PC-3 (cell line): ENCODE measurements around the gene MAP3K3. TPM values are rescaled to one million over a fixed set of nuclear protein-coding genes. Genes with fewer than 3 reads are reported as not detected.

Source experiments
- ATAC-seq: fragments of 200-7000 bp; cut with Tn5 transposase; 2 replicates; pipeline ENCODE4 v1.9.1; 2020; ENCODE audit warnings: mild to moderate bottlenecking, moderate library complexity
- BruUV-seq: library from RNA; stranded (reverse); fragments of 400-500 nt; replicated peaks from 2 replicates; lab custom pipeline; 2021; lab: Mats Ljungman, UMichigan
- CTCF ChIA-PET: fragments of 300-600 bp; sonication (Branson Sonifier 250); formaldehyde crosslinking; loops from one replicate; lab custom pipeline; 2022; ENCODE audit warnings: antibody characterized with exemption; lab: Charles Lee
- POLR2A ChIA-PET: fragments of 300-600 bp; sonication (Branson Sonifier 250); formaldehyde crosslinking; loops from one replicate; lab custom pipeline; 2022; ENCODE audit warnings: antibody characterized with exemption; ENCODE audit not compliant: unreplicated experiment; lab: Charles Lee
- DNase-seq: peaks from one replicate; pipeline ENCODE4 v3.0.0-alpha.2; 2015
- H2AFZ ChIP-seq: fragments of 300-600 bp; sonication (generic); 2 replicates; pipeline ENCODE4 v1.6.0; 2016; ENCODE audit warnings: antibody characterized with exemption, low read length
- H3F3A ChIP-seq: fragments of 300-600 bp; sonication (generic); one replicate; pipeline ENCODE4 v1.6.0; 2017; ENCODE audit warnings: antibody characterized with exemption, low read length, control low read depth, mild to moderate bottlenecking; ENCODE audit not compliant: unreplicated experiment
- H3K27ac ChIP-seq: fragments of 300-600 bp; sonication (generic); 2 replicates; pipeline ENCODE4 v1.5.1; 2016; ENCODE audit warnings: mild to moderate bottlenecking, low read length
- H3K27me3 ChIP-seq: fragments of 300-600 bp; sonication (generic); 2 replicates; pipeline ENCODE4 v1.6.1; 2016; ENCODE audit warnings: low read length, mixed read lengths
- H3K36me3 ChIP-seq: fragments of 300-600 bp; sonication (generic); 2 replicates; pipeline ENCODE4 v1.6.1; 2016; ENCODE audit warnings: low read depth, mixed run types, low read length, mixed read lengths
- H3K4me1 ChIP-seq: fragments of 300-600 bp; sonication (generic); 2 replicates; pipeline ENCODE4 v1.5.1; 2016; ENCODE audit warnings: low read length; ENCODE audit not compliant: insufficient read depth
- H3K4me2 ChIP-seq: fragments of 300-600 bp; sonication (generic); 2 replicates; pipeline ENCODE4 v1.6.0; 2016; ENCODE audit warnings: low read length
- H3K4me3 ChIP-seq: fragments of 300-600 bp; sonication (generic); 2 replicates; pipeline ENCODE4 v1.5.1; 2016; ENCODE audit warnings: mild to moderate bottlenecking, low read length, mixed read lengths
- H3K79me2 ChIP-seq: fragments of 300-600 bp; sonication (generic); 2 replicates; pipeline ENCODE4 v1.6.1; 2017; ENCODE audit warnings: low read length, mixed read lengths
- H3K9ac ChIP-seq: fragments of 300-600 bp; sonication (generic); 2 replicates; pipeline ENCODE4 v1.6.0; 2016; ENCODE audit warnings: mild to moderate bottlenecking, low read length
- H3K9me2 ChIP-seq: fragments of 300-600 bp; sonication (generic); replicated peaks from 2 replicates; pipeline ENCODE4 v1.6.1; 2016; ENCODE audit warnings: mixed run types, low read length, mixed read lengths
- H3K9me3 ChIP-seq: fragments of 300-600 bp; sonication (generic); 2 replicates; pipeline ENCODE4 v1.6.1; 2016; ENCODE audit warnings: low read length, mixed read lengths
- H4K20me1 ChIP-seq: fragments of 300-600 bp; sonication (generic); 2 replicates; pipeline ENCODE4 v1.6.1; 2016; ENCODE audit warnings: low read length, mixed read lengths
- EZH2 ChIP-seq: fragments of 300-600 bp; sonication (generic); IDR thresholded peaks from one replicate; pipeline ENCODE4 v1.6.1; 2017; ENCODE audit warnings: antibody characterized with exemption, mild to moderate bottlenecking, low read length; ENCODE audit not compliant: unreplicated experiment
- EZH2phosphoT487 ChIP-seq: fragments of 300-600 bp; sonication (generic); IDR thresholded peaks from 2 replicates; pipeline ENCODE4 v1.6.1; 2018; ENCODE audit warnings: mild to moderate bottlenecking, antibody characterized with exemption, low read length, borderline replicate concordance
- intact Hi-C: fragments of 100-400 bp; cut with micrococcal nuclease; formaldehyde crosslinking; loops from 2 replicates; pipeline ENCODE4 v1.9.0; 2023
- total RNA-seq: library from RNA; depleted of rRNA; stranded (reverse); fragments of >200 nt; gene quantifications from 2 replicates; pipeline ENCODE4 v1.2.3, GENCODE V29; 2014
- TF ChIP-seq, protein P1 (sequence below): fragments of 300-600 bp; sonication (generic); conservative IDR thresholded peaks from 2 replicates; pipeline ENCODE4 v1.5.1; 2017; ENCODE audit warnings: antibody characterized with exemption, low read depth, mild to moderate bottlenecking, low read length

The MAP3K3 gene
- total RNA-seq, 1 experiment from 2014 or later: 27.1 TPM

DNA sequence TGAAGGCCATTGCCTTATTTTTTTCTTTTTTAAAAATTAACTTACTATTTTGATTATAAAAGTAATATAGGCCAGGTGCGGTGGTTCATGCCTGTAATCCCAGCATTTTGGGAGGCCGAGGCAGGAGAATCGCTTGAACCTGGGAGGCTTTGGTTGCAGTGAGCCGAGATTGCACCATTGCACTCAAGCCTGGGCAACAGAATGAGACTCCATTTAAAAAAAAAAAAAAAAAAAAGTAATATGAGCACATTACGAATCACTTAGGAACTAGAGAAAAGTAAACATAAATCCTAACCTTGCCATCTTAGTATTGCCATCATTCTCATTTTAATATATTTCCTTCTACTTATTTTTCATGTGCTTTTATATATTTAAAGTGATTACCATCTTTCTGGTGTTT, 34.4 kb upstream of the MAP3K3 start:
- ChIA-PET CTCF (interaction anchor here (0.7 to 1.0 kb wide), 2 partner anchors 25 to 145 kb away, joined by 5 read pairs; no protein-coding TSS in a partner anchor), POLR2A (no interaction called here)
- H3K4me3 ChIP-seq: no peak overlapping the region
- peaks cover 68% of the 10 kb centered on the region for H3K36me3 ChIP-seq
- no peaks in the 10 kb centered on the region for H3K9me2 ChIP-seq
- H3K4me1 ChIP-seq: peaks cover 23% of the 10 kb centered on the region
- no peak overlapping the region for H3K9ac ChIP-seq
- no peaks in the 10 kb centered on the region for H4K20me1 ChIP-seq
- peak; percentile 46 for DNase-seq
- intact Hi-C loops: no loop called here
- TF ChIP-seq EZH2phosphoT487 (no peak), EZH2 (no peak)
- TF ChIP-seq, protein P1, sequence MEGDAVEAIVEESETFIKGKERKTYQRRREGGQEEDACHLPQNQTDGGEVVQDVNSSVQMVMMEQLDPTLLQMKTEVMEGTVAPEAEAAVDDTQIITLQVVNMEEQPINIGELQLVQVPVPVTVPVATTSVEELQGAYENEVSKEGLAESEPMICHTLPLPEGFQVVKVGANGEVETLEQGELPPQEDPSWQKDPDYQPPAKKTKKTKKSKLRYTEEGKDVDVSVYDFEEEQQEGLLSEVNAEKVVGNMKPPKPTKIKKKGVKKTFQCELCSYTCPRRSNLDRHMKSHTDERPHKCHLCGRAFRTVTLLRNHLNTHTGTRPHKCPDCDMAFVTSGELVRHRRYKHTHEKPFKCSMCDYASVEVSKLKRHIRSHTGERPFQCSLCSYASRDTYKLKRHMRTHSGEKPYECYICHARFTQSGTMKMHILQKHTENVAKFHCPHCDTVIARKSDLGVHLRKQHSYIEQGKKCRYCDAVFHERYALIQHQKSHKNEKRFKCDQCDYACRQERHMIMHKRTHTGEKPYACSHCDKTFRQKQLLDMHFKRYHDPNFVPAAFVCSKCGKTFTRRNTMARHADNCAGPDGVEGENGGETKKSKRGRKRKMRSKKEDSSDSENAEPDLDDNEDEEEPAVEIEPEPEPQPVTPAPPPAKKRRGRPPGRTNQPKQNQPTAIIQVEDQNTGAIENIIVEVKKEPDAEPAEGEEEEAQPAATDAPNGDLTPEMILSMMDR: no peak
- no peak overlapping the region for H2AFZ ChIP-seq
- H3F3A ChIP-seq: no peaks in the 10 kb centered on the region
- H3K9me3 ChIP-seq: no peaks in the 10 kb centered on the region
- no TSS peak for BruUV-seq
- no peaks in the 10 kb centered on the region for H3K27me3 ChIP-seq
- 0 out of 2 replicates have a peak overlapping the region, but pooled peaks have one; percentile 37 for H3K4me2 ChIP-seq
- peak; percentile 82 for ATAC-seq
- H3K79me2 ChIP-seq: no peaks in the 10 kb centered on the region
- 0 out of 2 replicates have a peak overlapping the region, but pooled peaks have one; percentile 17 for H3K27ac ChIP-seq

DNA sequence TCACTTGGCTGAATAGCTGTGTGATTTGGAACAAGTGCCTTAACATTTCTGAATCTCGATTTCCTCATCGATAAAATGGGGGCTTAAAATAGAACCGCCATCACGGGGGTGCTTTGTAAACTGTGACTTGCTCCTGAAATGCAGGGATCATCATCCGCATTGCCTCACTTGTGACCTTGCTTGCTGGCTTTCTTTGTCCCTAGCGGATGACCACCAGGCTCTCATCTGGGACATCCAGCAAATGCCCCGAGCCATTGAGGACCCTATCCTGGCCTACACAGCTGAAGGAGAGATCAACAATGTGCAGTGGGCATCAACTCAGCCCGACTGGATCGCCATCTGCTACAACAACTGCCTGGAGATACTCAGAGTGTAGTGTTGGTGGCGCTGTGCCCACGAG, 33.4 kb upstream of the MAP3K3 start:
- ChIA-PET CTCF (no interaction called here), POLR2A (no interaction called here)
- intact Hi-C loops: no loop called here
- TF ChIP-seq EZH2phosphoT487: no peak
- no peak for TF ChIP-seq EZH2
- TF ChIP-seq, protein P1: no peak
- Histone ChIP-seq H3K27me3 (no peaks in the 10 kb centered on the region), H3K9me3 (no peaks in the 10 kb centered on the region), H2AFZ (no peak overlapping the region), H3K27ac (no peak overlapping the region), H3K4me2 (no peak overlapping the region), H3K79me2 (no peaks in the 10 kb centered on the region), H3F3A (no peaks in the 10 kb centered on the region), H3K4me3 (no peak overlapping the region), H3K9ac (no peak overlapping the region), H3K4me1 (peaks cover 23% of the 10 kb centered on the region), H3K36me3 (peaks cover 58% of the 10 kb centered on the region), H3K9me2 (no peaks in the 10 kb centered on the region), H4K20me1 (no peaks in the 10 kb centered on the region)
- DNase-seq (no peak), ATAC-seq (no peak)
- BruUV-seq: no TSS peak

DNA sequence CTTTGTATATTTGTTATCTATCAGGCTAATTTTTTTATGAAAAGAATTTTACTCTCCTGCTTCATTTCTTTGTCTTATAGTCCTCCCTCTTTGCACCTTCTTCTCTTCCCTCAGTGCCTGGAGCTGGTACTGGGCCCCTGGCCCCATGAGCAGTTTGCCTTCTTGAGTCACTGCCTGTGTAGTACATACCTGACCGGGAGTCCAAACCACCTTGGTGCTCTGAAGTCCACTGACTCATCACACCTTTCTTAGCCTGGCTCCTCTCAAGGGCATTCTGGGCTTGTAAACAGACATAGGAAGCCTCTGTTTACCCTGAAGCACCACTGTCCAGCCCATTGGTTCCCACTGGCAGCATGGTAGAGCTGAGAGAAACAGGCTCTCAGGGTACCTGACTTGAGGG, 32.6 kb upstream of the MAP3K3 start:
- H3K4me1 ChIP-seq: peaks cover 23% of the 10 kb centered on the region
- no peak overlapping the region for H3K4me3 ChIP-seq
- H3K36me3 ChIP-seq: peaks cover 59% of the 10 kb centered on the region
- intact Hi-C loops: no loop called here
- H3K9me3 ChIP-seq: no peaks in the 10 kb centered on the region
- no peaks in the 10 kb centered on the region for H3K9me2 ChIP-seq
- no peaks in the 10 kb centered on the region for H3K27me3 ChIP-seq
- H3K79me2 ChIP-seq: no peaks in the 10 kb centered on the region
- CTCF ChIA-PET: no interaction called here
- H3F3A ChIP-seq: no peaks in the 10 kb centered on the region
- H3K9ac ChIP-seq: no peak overlapping the region
- POLR2A ChIA-PET: no interaction called here
- no peaks in the 10 kb centered on the region for H4K20me1 ChIP-seq
- ATAC-seq (peak; percentile 54), DNase-seq (peak; percentile 55)
- BruUV-seq: no TSS peak
- no peak overlapping the region for H3K27ac ChIP-seq
- TF ChIP-seq EZH2phosphoT487: no peak
- TF ChIP-seq, protein P1: no peak
- no peak overlapping the region for H2AFZ ChIP-seq
- no peak overlapping the region for H3K4me2 ChIP-seq
